Stimulated activated naive CD8-positive, alpha-beta T cell treated with anti-CD3 and anti-CD28 coated beads, Interleukin-15, Interleukin-2, amounts not matched to agents 100 U/mL and 50 U/mL, for 24 hours (primary cell): ENCODE measurements around the gene ITFG1.

ENCODE experiments used
- ATAC-seq: fragments of 150-1000 bp; cut with Tn5 transposase; one replicate; pipeline ENCODE4 v1.10.0; 2021
- DNase-seq: peaks from one replicate; pipeline ENCODE4 v3.0.0; 2021

The ITFG1 gene

GRCh38 chr16:47460711-47461597 lies at the start of gene ITFG1, which contains the start of gene PHKB:
Gene ITFG1, minus strand, starts transcription at chr16:47461063. Its CDS starts 18 bp downstream, at chr16:47461045.
Gene PHKB, plus strand, starts transcription at chr16:47461331. Its CDS starts 20 bp downstream, at chr16:47461351.
- peak; percentile 96 for DNase-seq
- ATAC-seq: peak; percentile 88

- ATAC-seq (no peak), DNase-seq (no peak)
These were observed 46.8 kb upstream of the ITFG1 start for GRCh38 chr16:47507701-47508100.

GRCh38 chr16:47506800-47507199 lies 45.9 kb upstream of the ITFG1 start:
- no peak for ATAC-seq
- no peak for DNase-seq

GRCh38 chr16:47504599-47504998 lies 43.7 kb upstream of the ITFG1 start:
- no peak for ATAC-seq
- no peak for DNase-seq

- no peak for ATAC-seq
- no peak for DNase-seq
These were observed 43.1 kb upstream of the ITFG1 start for GRCh38 chr16:47503936-47504335.

- DNase-seq (no peak), ATAC-seq (no peak)
These were observed 38.9 kb upstream of the ITFG1 start for GRCh38 chr16:47499700-47500264.

- DNase-seq (no peak), ATAC-seq (no peak)
These were observed 38.3 kb upstream of the ITFG1 start for GRCh38 chr16:47499080-47499699.

- no peak for ATAC-seq
- no peak for DNase-seq
These were observed 32.8 kb upstream of the ITFG1 start for GRCh38 chr16:47493381-47494337.

- ATAC-seq (peak; percentile 81), DNase-seq (peak; percentile 37)
These were observed 31.8 kb upstream of the ITFG1 start for GRCh38 chr16:47492428-47493377.

- ATAC-seq (no peak), DNase-seq (no peak)
These were observed 31.2 kb upstream of the ITFG1 start for GRCh38 chr16:47492036-47492427.

- no peak for ATAC-seq
- no peak for DNase-seq
These were observed 29.6 kb upstream of the ITFG1 start for GRCh38 chr16:47490471-47490870.

- DNase-seq: no peak
- ATAC-seq: no peak
These were observed 27.2 kb upstream of the ITFG1 start for GRCh38 chr16:47488051-47488450.

- ATAC-seq: no peak
- DNase-seq: no peak
These were observed 26.0 kb upstream of the ITFG1 start for GRCh38 chr16:47486856-47487255.

GRCh38 chr16:47483616-47484015 lies 22.8 kb upstream of the ITFG1 start:
- ATAC-seq: no peak
- no peak for DNase-seq

- no peak for DNase-seq
- peak; percentile 75 for ATAC-seq
These were observed 21.0 kb upstream of the ITFG1 start for GRCh38 chr16:47481698-47482374.

GRCh38 chr16:47480410-47480809 lies 19.5 kb upstream of the ITFG1 start:
- no peak for ATAC-seq
- no peak for DNase-seq

GRCh38 chr16:47477679-47478078 lies 16.8 kb upstream of the ITFG1 start:
- ATAC-seq (no peak), DNase-seq (no peak)

GRCh38 chr16:47476654-47477345 lies 15.9 kb upstream of the ITFG1 start:
- ATAC-seq (no peak), DNase-seq (no peak)

- ATAC-seq: no peak
These were observed 14.9 kb upstream of the ITFG1 start for GRCh38 chr16:47475786-47476185.

GRCh38 chr16:47473792-47474191 lies 12.9 kb upstream of the ITFG1 start:
- ATAC-seq: no peak
- DNase-seq: no peak

More at GRCh38 chr16:47475786-47476185, 14.9 kb upstream of the ITFG1 start:
- DNase-seq: no peak
